HCT116 (cell line): ENCODE data around the gene BBC3.

ENCODE experiments used
- CTCF ChIP-seq, 3 experiments: fragments of 200-600 bp in 1 of 3; sonication (generic) in 1 of 3; IDR thresholded peaks in 2 of 3; conservative IDR thresholded peaks in 1 of 3; 2 replicates each; pipeline ENCODE4 v1.5.1; 2012 to 2017; ENCODE audit warnings: low read depth in 2 of 3, low read length in 2 of 3, antibody characterized with exemption in 1 of 3, borderline replicate concordance in 1 of 3, control low read depth in 1 of 3, mild to moderate bottlenecking in 1 of 3, mixed read lengths in 1 of 3, mixed run types in 1 of 3, moderate library complexity in 1 of 3; ENCODE audit not compliant: insufficient read depth in 1 of 3
- RAD21 ChIP-seq: IDR thresholded peaks from 2 replicates; pipeline ENCODE4 v1.6.1; 2012; ENCODE audit warnings: low read depth, mild to moderate bottlenecking

- TF ChIP-seq CTCF (IDR thresholded peaks at IDR 0.05 in 2 of 3, conservative IDR thresholded peaks at IDR 0.05 in 1 of 3; ENCODE audit: borderline replicate concordance in 1 of 3, insufficient read depth in 1 of 3, low read depth in 2 of 3, low read length in 2 of 3): no peak
- no peak for TF ChIP-seq RAD21
These were observed 35.6 kb downstream of the BBC3 start for GRCh38 chr19:47195434-47195833.
